HCT116 (cell line): ENCODE data around the gene CFAP221.

Experiments
- CTCF ChIP-seq, 3 experiments: fragments of 200-600 bp in 1 of 3; sonication (generic) in 1 of 3; IDR thresholded peaks in 2 of 3; conservative IDR thresholded peaks in 1 of 3; 2 replicates each; pipeline ENCODE4 v1.5.1; 2012 to 2017; ENCODE audit warnings: low read depth in 2 of 3, low read length in 2 of 3, antibody characterized with exemption in 1 of 3, borderline replicate concordance in 1 of 3, control low read depth in 1 of 3, mild to moderate bottlenecking in 1 of 3, mixed read lengths in 1 of 3, mixed run types in 1 of 3, moderate library complexity in 1 of 3; ENCODE audit not compliant: insufficient read depth in 1 of 3
- EGR1 ChIP-seq: IDR thresholded peaks from 2 replicates; pipeline ENCODE4 v1.6.1; 2012; ENCODE audit warnings: low read depth
- EZH2 ChIP-seq: fragments of 200-600 bp; sonication (generic); IDR thresholded peaks from 2 replicates; pipeline ENCODE4 v1.6.1; 2017; ENCODE audit warnings: antibody characterized with exemption, mixed run types
- MAX ChIP-seq: IDR thresholded peaks from 2 replicates; pipeline ENCODE4 v1.6.1; 2012
- POLR2A ChIP-seq: IDR thresholded peaks from 2 replicates; pipeline ENCODE4 v1.7.0; 2011; ENCODE audit warnings: borderline replicate concordance; ENCODE audit not compliant: insufficient read depth, insufficient read length; ENCODE audit errors: extremely low read depth
- POLR2AphosphoS5 ChIP-seq: IDR thresholded peaks from 2 replicates; pipeline ENCODE4 v1.6.1; 2011; ENCODE audit warnings: mild to moderate bottlenecking, low read depth, low read length, moderate library complexity
- TCF7L2 ChIP-seq: IDR thresholded peaks from 2 replicates; pipeline ENCODE4 v1.7.0; 2011; ENCODE audit warnings: borderline replicate concordance, inconsistent platforms; ENCODE audit not compliant: insufficient read depth, insufficient read length; ENCODE audit errors: extremely low read depth

DNA sequence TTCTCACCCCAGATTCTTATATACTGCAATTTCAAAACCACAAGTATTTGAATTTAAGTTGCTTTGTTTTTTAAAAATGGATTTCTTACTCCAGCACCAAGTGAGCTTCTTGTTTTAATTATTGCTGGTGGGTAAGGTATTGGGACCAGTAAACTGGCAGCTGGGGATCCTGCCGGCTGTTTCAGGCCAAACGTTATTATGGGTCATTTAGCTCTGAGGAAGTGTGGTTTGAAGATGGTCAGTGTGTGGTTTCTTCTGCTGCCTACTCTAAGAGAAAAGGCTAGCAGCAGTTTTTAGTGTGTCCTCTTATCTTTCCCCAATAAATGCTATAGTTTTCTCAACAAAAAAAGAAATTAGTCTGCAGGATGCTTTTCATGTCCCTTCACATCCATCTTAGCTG lies 30.6 kb downstream of the CFAP221 start:
- TF ChIP-seq POLR2A (no peak), CTCF (IDR thresholded peaks at IDR 0.05 in 2 of 3, conservative IDR thresholded peaks at IDR 0.05 in 1 of 3; ENCODE audit: borderline replicate concordance in 1 of 3, insufficient read depth in 1 of 3, low read depth in 2 of 3, low read length in 2 of 3) (no peak), TCF7L2 (no peak), EGR1 (no peak), EZH2 (no peak), MAX (no peak), POLR2AphosphoS5 (no peak)
